ENCODE results near the gene NFAT5. TPM values are rescaled to one million over a fixed set of nuclear protein-coding genes. Genes with fewer than 3 reads are reported as not detected.

Gene NFAT5
- total and polyA plus RNA-seq, 2 donors from 2014 or later, result 1.9 to 83.7 TPM

- no peaks in the 10 kb centered on the region for H3K9me3 ChIP-seq (ENCODE audit: control insufficient read depth in 2 of 3, insufficient read depth in 1 of 3, low read length in 3 of 3)
- intact Hi-C loops (cut with DNase I), result no loop called here
- no peaks in the 10 kb centered on the region for H3K27me3 ChIP-seq (ENCODE audit: control insufficient read depth, insufficient read depth, low read length)
- H3K4me1 ChIP-seq (ENCODE audit: control insufficient read depth in 2 of 3, insufficient read depth in 2 of 3, low read depth in 1 of 3, low read length in 3 of 3), result no peaks in the 10 kb centered on the region
- DNase-seq (no peak), FAIRE-seq (no peak)
- H3K9ac ChIP-seq (ENCODE audit: low read length in 3 of 3), result no peak overlapping the region
- peaks cover 12 to 18% (median 17%) of the 10 kb centered on the region in 3 donors for H3K36me3 ChIP-seq (ENCODE audit: control insufficient read depth in 2 of 3, insufficient read depth in 3 of 3, low read length in 3 of 3)
- H3K4me3 ChIP-seq (ENCODE audit: low read length in 3 of 3), result no peak overlapping the region
- no peak overlapping the region for H3K27ac ChIP-seq (ENCODE audit: low read depth in 2 of 2, low read length in 2 of 2)
- no peak for TF ChIP-seq CTCF (IDR thresholded peaks at IDR 0.05; ENCODE audit: borderline replicate concordance, extremely low read depth, insufficient read depth)
These were observed 85.5 kb downstream of the NFAT5 start for GRCh38 chr16:69651217-69651616.

- Histone ChIP-seq H3K4me3 (ENCODE audit: low read length in 3 of 3) (no peak overlapping the region), H3K4me1 (ENCODE audit: control insufficient read depth in 2 of 3, insufficient read depth in 2 of 3, low read depth in 1 of 3, low read length in 3 of 3) (no peaks in the 10 kb centered on the region), H3K36me3 (ENCODE audit: control insufficient read depth in 2 of 3, insufficient read depth in 3 of 3, low read length in 3 of 3) (peaks cover 9 to 11% (median 10%) of the 10 kb centered on the region in 3 donors), H3K9me3 (ENCODE audit: control insufficient read depth in 2 of 3, insufficient read depth in 1 of 3, low read length in 3 of 3) (no peaks in the 10 kb centered on the region), H3K27me3 (ENCODE audit: control insufficient read depth, insufficient read depth, low read length) (no peaks in the 10 kb centered on the region), H3K9ac (ENCODE audit: low read length in 3 of 3) (no peak overlapping the region), H3K27ac (ENCODE audit: low read depth in 2 of 2, low read length in 2 of 2) (no peak overlapping the region)
- DNase-seq, result no peak
- FAIRE-seq, result no peak
- no peak for TF ChIP-seq CTCF (IDR thresholded peaks at IDR 0.05; ENCODE audit: borderline replicate concordance, extremely low read depth, insufficient read depth)
- intact Hi-C loops (cut with DNase I), result no loop called here
These were observed 88.6 kb downstream of the NFAT5 start for GRCh38 chr16:69654280-69654931.

- DNase-seq (no peak), FAIRE-seq (no peak)
- no peak overlapping the region for H3K4me3 ChIP-seq (ENCODE audit: low read length in 3 of 3)
- no peak for TF ChIP-seq CTCF (IDR thresholded peaks at IDR 0.05; ENCODE audit: borderline replicate concordance, extremely low read depth, insufficient read depth)
- intact Hi-C loops (cut with DNase I), result no loop called here
- no peaks in the 10 kb centered on the region for H3K4me1 ChIP-seq (ENCODE audit: control insufficient read depth in 2 of 3, insufficient read depth in 2 of 3, low read depth in 1 of 3, low read length in 3 of 3)
- H3K27ac ChIP-seq (ENCODE audit: low read depth in 2 of 2, low read length in 2 of 2), result no peak overlapping the region
- no peak overlapping the region for H3K9ac ChIP-seq (ENCODE audit: low read length in 3 of 3)
- H3K9me3 ChIP-seq (ENCODE audit: control insufficient read depth in 2 of 3, insufficient read depth in 1 of 3, low read length in 3 of 3), result no peaks in the 10 kb centered on the region
- H3K27me3 ChIP-seq (ENCODE audit: control insufficient read depth, insufficient read depth, low read length), result no peaks in the 10 kb centered on the region
- peaks cover 2 to 20% (median 5%) of the 10 kb centered on the region in 3 donors for H3K36me3 ChIP-seq (ENCODE audit: control insufficient read depth in 2 of 3, insufficient read depth in 3 of 3, low read length in 3 of 3)
These were observed 94.4 kb downstream of the NFAT5 start for GRCh38 chr16:69660166-69660565.

- Histone ChIP-seq H3K9me3 (ENCODE audit: control insufficient read depth in 2 of 3, insufficient read depth in 1 of 3, low read length in 3 of 3) (no peaks in the 10 kb centered on the region), H3K4me1 (ENCODE audit: control insufficient read depth in 2 of 3, insufficient read depth in 2 of 3, low read depth in 1 of 3, low read length in 3 of 3) (no peaks in the 10 kb centered on the region), H3K9ac (ENCODE audit: low read length in 3 of 3) (no peak overlapping the region), H3K27me3 (ENCODE audit: control insufficient read depth, insufficient read depth, low read length) (no peaks in the 10 kb centered on the region), H3K27ac (ENCODE audit: low read depth in 2 of 2, low read length in 2 of 2) (no peak overlapping the region), H3K4me3 (ENCODE audit: low read length in 3 of 3) (no peak overlapping the region), H3K36me3 (ENCODE audit: control insufficient read depth in 2 of 3, insufficient read depth in 3 of 3, low read length in 3 of 3) (peaks cover 0 to 15% (median 3%) of the 10 kb centered on the region in 3 donors)
- FAIRE-seq, result no peak
- intact Hi-C loops (cut with DNase I), result no loop called here
- no peak for DNase-seq
- TF ChIP-seq CTCF (IDR thresholded peaks at IDR 0.05; ENCODE audit: borderline replicate concordance, extremely low read depth, insufficient read depth), result no peak
These were observed 97.1 kb downstream of the NFAT5 start for GRCh38 chr16:69662901-69663300.

All from kidney (tissue), 14 donors.